Right renal pelvis (tissue), 4 donors: Measurements from ENCODE around the gene LMO1. TPM values are rescaled to one million over a fixed set of nuclear protein-coding genes. Genes with fewer than 3 reads are reported as not detected.

Experiments used
- DNase-seq, 4 donors: peaks; one replicate each; pipeline ENCODE4 v3.0.0-alpha.2; 2013; ENCODE audit warnings: low read depth in 4 of 4, low spot score in 3 of 4, missing footprints in 1 of 4
- polyA plus RNA-seq, 4 donors: library from polyadenylated mRNA; unstranded; fragments of 120-200 nt; gene quantifications; one replicate each; pipeline ENCODE4 v1.2.1, GENCODE V29; 2013; ENCODE audit not compliant: insufficient read length in 4 of 4

LMO1 gene
- polyA plus RNA-seq, 4 donors = 0.19 to 0.78 (median 0.59) TPM

DNA sequence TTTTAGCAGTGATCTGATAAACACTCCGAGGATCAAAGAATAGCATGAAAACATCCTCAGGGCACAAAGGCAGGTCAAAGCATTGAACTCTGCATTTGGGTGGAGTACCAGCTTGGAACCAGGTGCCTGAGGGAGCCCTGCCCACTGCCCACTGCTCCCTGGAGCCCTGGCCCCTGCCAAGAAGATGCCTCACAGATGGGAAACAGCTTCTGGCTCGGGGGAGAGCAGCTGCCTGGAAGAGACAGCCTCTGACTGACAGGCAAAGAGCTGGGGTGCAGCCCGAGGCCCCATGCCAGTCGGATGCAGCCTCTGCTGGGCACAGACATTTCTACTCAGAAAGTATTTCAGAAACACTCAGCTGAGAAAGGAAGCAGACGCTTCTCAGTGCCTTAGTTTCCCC, 13.2 kb downstream of the LMO1 start:
- DNase-seq = no peak

DNA sequence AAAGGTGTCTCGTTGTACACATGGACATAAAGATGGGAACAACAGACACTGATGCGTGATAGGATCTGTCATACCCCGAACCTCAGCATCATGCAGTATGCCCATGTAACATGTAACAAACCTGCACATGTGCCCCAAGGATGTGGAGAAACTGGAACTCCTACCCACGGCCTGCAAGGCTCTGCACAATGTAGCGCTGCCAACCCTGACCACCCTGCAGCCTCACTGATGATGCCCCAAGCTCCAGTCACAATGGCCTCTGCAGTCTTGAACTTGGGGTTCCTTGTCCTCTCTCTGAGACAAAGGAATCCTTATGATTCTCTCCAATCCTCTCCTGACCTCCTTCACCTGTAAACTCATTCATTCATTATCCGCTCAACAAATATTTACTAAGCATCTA, 14.2 kb downstream of the LMO1 start:
- DNase-seq = no peak

DNA sequence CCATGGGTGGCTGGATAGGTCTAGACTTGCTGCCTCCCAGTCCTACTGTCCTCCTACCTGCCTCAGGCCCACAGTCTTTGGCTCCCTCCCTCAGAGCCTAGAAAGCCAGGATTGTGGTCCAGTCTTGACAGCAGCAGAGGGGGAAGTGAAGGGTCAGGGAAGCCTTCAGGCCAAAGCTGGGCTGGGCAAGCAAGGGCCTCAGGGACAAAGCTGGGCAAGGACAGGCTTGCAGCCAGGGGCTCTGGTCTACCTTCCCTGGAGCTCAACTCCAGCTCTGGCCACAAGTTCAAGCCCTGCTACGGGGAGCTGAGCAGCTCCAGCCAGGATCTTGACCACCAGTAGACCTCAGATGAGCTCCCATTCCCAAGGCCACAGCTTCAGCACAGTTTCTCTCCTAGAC, 14.9 kb downstream of the LMO1 start:
- DNase-seq = no peak

DNA sequence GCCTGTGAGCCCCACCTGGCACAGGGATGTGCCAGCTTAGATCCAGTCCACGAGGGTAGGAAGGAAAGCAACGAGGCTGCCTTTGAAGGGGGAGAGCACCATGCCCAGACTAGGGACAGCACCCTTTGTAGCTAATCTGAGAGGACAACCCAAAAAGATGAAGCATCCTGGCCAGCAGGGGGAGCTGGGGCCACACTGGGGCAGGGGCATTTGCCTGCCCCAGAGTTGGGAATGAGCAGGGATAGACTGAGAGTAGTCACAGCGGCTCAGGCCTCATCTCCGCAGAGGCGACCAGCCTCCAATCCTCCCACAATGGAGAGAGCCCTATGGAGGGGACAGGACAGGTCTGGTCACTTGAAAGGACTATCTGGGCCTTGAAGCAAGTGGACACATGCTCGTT, 16.4 kb downstream of the LMO1 start:
- no peak for DNase-seq

DNA sequence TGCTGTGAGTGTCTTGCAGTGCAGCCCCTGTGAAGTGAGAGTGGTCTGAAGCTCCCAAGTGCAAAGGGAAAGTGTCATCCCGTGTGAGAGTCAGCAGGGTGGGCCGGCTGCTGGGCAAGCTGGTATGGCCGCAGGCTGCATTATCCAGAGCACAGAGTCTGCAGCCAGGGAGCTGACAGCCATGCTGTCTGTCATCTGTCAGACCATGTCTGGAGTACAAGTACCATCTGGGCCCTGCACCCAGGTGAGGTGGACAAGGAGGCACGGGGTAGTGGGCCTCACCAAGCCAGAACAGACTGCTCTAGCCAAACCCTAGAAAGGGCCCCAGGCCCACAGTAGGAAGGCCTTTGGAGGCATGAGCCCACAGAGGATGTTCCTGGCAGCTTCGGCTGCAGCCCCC, 20.2 kb downstream of the LMO1 start:
- no peak for DNase-seq

DNA sequence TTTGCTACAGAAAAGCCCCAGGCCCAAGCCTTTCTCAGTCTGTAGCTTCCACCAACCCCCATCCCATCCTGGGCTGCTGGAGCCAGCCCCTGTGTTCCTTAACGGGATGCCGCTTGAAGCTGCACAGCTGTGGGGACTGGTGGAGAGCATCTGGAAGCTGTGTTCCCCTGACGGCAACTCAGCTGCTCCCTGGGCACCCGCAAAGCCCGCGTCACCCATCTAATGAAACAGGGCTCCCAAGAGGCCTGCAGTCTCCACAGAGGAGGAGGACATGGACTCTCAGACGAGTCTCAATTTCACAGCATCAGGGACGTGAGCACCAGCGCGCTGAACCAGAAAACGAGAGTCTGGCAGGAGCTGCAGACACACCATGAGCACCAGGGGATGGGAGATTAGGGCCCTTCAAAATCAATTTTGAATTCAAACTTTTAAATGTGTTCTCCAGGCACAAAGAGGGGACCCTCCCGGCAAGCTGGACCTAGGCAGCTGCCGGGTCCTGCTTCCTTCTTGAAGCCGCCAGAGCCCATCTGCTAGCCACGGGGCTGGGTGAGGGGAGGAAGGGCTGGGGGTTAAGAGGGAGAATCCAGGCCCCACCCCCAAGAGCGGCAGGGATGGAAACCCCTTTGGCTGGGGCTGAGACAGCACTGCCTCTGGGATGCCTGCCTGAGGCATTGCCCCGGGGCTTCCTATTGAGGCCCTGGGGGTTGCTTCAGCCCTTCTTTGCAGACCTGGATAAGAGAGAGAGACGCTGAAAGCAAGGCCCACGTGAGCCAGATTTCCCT, 21.0 kb downstream of the LMO1 start:
- DNase-seq = no peak

DNA sequence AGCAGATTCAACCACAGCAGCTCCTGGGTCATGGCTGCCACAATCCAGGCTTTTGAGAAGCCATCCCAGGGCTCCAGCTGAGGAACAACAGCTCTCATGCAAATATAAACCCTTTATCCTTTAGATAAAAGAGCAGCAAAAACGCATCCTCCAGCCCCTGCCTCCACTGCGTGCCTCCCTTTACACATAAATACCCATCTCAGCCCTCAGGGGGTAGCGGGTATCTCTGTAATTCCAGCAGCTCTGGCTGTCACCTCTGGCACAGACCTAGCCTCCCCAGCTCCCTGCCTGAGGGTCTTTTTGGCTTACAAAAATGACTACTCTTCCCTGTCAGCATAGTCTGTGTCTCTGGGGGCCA, 21.6 kb downstream of the LMO1 start:
- no peak for DNase-seq

DNA sequence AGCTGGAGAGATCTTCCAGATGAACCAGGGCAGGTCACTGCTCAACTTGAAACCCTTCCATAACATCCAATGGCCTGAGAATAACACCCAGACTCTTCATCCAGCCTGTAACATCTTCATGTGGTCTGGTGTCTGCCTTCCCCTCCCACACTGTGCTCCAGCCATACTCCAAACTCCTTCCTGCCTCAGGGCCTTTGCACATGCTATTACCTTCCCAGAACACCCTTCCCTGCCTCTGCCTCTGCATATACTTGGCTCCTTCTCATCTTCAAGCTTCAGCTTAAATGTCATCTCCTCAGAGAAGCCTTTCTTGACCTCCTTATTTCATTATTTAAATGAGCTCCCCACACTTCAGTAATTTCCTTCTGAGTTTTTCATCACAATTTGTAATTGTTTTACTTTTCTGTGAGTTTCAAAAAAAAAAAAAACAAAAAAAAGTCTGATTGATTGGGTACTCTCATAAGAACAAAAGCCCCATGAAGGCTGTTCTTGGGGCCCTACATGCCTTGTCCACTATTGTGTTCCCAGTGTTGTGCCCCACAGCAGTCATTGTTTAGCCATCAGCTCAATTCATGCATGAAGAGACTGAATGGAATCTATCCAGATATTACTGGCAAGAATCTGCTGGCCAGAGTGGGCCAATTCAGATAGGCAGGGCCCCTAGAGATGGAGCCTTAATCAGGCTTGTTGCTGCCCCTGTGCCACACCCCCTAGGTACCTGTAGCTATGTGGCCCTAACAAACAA, 22.1 kb downstream of the LMO1 start:
- no peak for DNase-seq

DNA sequence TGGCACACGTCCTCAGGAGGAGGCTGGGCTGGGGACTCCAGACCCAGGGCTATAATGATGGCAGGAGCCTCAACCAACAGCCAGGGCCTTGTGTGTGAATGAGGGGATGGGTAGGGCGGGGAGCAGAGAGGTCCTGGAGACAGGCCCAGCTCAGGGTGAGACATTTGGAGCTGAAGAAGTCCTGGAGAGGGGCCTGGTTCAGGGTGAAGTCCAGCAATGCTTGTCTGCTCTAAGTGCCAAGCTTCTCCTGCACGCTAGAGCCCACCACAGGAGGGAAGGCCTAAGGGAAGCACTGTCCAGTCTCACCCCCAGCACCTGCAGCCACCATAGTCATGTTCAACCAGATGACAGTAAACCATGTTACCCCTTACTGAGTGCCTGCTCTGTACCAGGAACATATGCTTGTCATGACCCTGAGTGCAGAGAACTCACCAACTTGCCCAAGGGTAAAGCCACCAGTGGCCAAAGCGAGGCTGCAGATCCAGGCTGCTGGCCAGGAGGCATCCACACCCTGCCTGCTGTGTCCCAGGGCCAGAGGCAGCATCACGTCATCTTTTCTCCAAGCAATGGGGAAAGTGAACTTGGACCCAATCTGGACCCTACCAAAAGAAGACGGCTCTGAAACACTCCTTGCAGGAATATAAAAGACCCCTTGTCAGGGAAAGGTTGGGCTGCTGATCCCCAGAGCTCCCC, 24.0 kb downstream of the LMO1 start:
- no peak for DNase-seq

DNA sequence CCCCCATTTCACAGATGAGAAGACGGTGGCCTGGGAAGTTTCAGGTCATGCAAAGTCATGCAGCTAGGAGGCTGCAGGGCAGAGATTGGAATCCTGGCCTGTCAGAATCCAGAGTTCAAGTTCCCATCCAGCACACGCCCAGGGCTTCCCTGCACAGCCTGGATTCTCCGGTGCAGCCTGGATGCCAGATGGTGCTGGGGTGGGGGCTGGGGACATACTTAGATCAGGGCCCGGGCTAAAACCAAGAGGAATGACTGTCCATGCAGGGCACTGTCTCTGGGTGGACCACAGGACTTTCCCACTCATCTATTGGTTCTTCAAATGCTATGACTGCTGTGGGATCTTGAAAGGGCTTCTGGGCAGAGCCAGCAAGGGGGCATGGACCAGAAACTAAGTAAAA, 24.6 kb downstream of the LMO1 start:
- no peak for DNase-seq

DNA sequence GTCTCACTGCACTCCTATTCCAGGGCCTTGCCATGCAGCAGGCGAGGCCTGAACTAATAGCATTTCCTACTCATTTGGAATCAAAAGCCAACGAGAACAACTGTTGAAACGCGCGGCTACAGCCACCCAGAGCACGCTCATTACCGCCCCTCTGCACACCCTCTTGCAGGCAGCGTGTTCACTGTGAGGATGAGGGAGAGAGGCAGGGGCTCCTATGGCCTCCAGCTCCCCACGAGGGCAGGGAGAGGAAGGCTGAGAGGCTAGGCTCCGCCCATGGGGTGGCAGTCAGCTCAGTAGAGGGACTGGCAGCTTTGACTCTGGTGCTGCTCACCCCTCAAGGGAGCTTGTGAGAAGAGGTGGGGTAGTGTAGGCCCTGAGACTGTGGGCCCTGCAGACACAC, 26.2 kb downstream of the LMO1 start:
- no peak for DNase-seq

DNA sequence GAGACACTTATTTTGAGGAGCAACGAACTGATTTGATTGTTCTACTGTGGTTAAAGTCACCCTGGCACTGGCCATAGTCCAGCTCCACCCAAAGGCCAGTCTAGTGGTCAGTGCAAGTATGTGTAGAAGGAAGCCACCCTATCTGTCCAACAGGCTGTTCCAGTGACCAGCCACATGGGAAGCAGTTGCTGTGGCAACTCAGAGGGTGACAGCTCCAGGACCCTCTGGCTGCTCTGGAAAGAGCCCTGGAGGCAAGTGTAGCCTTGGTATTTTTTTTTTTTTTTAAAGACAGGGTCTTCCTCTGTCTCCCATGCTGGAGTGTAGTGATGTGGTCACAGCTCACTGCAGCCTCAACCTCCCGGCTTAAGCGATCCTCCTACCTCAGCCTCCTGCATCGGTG, 27.8 kb downstream of the LMO1 start:
- DNase-seq = no peak

DNA sequence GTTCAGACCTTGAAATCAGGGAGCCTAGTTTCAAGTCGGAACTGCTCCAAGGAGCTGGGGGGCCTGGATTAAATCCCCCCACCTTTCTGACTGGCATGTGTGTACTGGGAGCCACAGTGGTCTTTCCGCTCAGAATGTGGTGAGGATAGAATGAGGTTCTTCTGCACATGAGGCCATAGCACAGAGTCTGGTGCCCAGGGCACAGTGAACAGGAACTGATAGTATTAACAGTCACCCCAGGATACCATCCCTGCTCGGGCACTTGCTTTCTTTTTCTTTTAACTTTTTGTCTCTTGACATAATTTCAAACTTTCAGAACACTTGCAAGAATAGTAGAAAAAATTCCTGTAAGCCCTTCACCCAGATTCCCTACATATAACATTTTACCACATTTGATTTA, 28.8 kb downstream of the LMO1 start:
- DNase-seq = no peak

DNA sequence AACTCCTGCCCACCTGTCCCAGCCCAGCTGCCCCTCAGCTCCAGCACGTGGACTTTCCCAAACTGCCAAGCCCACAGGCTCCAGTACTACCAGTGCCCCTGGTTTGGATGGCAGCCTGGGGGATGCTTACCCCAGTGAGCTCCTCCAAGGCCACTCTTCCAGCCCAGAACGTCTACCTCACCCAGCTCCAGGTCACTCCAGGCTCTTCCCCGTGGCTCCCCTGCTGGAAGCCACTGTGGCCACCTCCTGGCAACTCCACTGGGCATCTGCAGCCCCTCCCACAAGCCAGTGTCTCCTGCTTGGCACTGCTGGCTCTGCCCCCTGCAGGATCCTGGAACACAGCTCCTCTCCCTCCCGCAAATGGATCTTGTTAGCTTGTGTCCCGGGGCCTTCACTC, 29.3 kb downstream of the LMO1 start:
- no peak for DNase-seq

DNA sequence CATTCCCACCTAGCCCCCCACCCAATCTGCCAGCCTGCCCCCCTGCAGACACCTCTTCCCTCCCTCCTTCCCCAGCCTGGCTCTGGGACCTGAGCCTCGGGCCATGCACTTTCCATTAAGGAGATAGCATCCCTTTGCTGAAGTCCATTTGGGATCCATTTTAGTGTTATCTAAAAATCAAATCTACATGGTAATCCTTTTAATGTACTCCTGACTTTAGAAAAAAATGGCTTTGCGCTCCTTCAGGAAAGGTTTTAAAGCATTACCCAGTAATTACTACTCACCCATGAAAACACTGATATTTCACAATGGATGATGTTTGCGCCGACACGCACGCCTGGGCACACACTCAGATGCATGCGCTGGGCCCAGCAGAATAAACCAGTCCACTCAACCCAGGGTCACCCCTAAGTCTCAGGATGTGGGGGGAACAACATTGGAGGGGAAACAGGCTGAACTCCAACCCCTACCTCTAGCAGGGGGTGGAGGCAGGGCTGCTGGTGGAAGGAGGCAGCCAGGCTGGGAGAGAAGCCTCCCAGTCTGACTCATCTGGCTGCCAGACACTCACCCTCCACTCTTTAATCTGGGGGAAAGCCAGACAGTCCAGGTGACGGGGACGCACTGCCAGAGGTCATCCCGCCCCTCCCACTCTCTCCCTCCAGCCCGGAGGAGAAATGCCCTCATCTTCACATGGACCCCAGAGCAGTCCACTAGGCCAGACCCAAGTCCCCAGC, 29.8 kb downstream of the LMO1 start:
- no peak for DNase-seq

DNA sequence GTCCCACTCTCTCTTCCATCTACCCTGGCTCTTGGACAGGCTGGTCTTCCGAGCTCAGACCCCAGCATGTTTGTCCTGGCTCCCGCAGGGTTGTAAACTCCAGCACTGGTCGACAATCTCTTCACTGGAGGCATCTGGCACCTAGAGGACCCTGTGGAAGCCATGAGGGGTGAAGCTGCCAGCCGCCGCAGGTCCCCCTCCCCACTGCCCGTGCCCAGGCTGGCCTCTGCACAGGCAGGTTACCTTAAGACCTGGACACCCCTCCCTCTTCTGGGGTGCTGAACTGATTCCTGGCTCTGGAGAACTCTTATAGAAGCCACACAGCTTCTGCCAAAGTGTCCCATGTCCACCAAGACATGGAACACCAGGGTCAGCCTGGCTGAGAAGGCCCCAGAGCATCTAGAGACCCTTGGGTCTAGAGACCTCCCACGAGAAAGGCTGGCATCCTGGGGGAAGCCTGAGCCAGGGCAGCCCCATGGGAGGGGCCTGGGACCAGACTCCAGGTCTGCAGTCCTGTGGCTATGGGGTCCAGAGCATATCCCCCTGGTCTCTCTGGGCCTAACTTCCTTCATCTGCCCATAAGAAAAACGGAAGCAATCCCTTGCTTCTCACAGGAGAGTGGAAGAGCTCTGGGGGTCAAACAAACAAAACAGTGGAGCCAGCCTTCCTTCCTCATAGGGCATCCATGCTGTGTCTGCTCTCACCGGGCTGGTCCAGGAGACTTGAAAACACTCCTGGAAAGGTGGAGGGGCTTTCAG, 30.6 kb downstream of the LMO1 start:
- no peak for DNase-seq

DNA sequence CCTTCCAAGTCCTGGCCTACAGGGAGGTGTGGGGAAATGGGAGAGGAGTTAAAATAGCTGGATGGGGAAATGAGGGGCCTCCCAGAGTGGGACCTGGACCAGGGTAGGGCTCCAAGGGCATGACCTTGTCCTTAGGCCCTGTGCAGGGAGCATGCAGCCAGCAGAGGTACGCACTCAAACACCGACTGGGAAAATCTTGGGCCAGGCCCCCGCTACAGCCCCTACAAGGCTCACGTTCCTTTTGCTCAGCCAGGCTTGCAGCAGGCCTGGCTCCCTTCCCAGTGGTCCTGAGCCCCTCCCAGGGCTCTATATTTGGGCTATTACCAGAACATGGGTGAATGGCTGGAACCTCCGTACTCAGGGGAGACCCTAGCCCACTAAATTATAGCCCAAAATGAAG, 31.3 kb downstream of the LMO1 start:
- DNase-seq = no peak

DNA sequence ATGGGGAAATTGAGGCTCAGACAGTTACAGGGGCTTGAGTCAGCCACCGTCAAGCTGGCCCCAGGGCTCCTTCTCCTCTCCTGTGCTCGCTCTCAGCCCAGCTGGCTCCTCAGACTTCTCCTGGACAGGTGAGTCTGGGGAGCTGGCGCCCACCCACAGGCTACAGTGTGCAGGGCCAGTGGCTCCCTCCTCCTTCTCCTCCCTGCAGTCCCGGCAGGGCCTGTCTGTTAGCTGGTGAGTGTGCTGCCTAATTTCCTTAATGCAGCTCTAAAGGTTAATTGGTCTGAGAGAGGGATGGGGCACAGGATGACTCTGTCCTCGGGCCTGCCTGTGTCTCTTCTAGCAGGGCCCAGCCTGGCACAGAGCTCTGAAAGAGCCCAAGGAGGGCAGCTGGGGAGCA, 31.7 kb downstream of the LMO1 start:
- DNase-seq = no peak

DNA sequence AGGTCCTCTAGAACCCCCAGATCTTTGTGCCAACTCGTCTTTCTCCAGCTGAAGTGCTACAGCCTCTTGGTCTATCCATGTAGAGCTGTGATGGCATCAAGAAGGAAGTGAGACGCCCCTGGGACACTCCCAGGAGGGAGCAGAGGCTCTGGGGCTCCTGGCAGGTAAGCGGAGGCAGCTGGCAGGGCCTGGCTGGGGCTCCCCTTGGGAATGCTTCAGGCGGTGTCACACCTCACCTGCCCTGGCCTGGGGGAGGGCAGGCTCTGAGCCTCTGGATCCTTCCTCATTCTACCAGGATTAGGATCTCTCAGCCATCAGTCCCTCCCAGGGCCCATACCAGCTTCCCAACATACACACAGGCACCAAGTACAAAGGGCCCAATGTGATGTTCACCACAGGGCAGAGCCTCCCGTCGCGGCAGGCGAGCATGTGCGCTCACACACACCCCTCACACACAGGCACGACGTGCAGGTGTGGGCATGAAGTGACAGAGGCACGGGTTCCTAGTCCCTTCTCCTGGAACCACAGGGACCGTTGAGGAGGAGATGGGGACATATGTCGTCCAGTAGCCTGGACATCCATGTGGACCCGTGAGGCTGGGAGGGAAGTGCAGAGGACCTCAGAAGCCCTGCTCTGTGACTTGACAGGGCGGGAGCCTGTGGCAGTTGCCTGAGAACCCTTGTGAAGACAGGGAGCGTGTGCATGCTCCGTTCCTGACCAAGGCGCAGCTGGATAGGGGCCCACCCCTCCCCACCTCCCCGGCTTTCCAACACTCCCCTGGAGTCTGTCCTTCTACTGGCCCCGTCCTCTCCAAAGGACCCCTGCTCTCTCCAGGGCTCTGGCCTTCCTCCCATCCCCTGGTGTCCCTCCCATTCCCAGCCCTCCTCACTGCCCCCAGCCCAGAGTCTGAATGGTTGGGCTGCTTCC, 32.5 kb downstream of the LMO1 start:
- DNase-seq = no peak
